Activated B cell treated with CpG ODN at 0.5 μM for 24 hours (primary cell): ENCODE results near the gene PRSS23. TPM values are rescaled to one million over a fixed set of nuclear protein-coding genes. Genes with fewer than 3 reads are reported as not detected.

ENCODE experiments used
- ATAC-seq: fragments of 200-7000 bp; cut with Tn5 transposase; one replicate; pipeline ENCODE4 v1.10.0; 2021; ENCODE audit warnings: low read depth, mild to moderate bottlenecking, moderate library complexity
- CTCF ChIA-PET: fragments of 350-600 bp; sonication (Branson Sonifier 250); formaldehyde crosslinking; loops from one replicate; lab custom pipeline; 2021; ENCODE audit warnings: antibody characterized with exemption; lab: Charles Lee
- POLR2A ChIA-PET: fragments of 350-600 bp; sonication (Branson Sonifier 250); formaldehyde crosslinking; loops from one replicate; lab custom pipeline; 2021; ENCODE audit warnings: antibody characterized with exemption; lab: Charles Lee
- DNase-seq: peaks from one replicate; pipeline ENCODE4 v3.0.0; 2022
- H3K27ac Mint-ChIP-seq: one replicate; pipeline ENCODE4 v1.8.0; 2020; ENCODE audit warnings: mixed read lengths
- H3K27me3 Mint-ChIP-seq: one replicate; pipeline ENCODE4 v1.8.0; 2021; ENCODE audit warnings: mixed read lengths
- H3K36me3 Mint-ChIP-seq: one replicate; pipeline ENCODE4 v1.8.0; 2021; ENCODE audit warnings: low read depth, mixed read lengths
- H3K4me1 Mint-ChIP-seq: one replicate; pipeline ENCODE4 v1.8.0; 2021; ENCODE audit warnings: mixed read lengths
- H3K4me3 Mint-ChIP-seq: one replicate; pipeline ENCODE4 v1.8.0; 2020; ENCODE audit warnings: mild to moderate bottlenecking, mixed read lengths
- H3K9me3 Mint-ChIP-seq: one replicate; pipeline ENCODE4 v1.8.0; 2020; ENCODE audit warnings: mixed read lengths
- intact Hi-C: fragments of 100-400 bp; cut with micrococcal nuclease; formaldehyde crosslinking; loops from one replicate; pipeline ENCODE4 v1.15.1; 2024
- total RNA-seq: library from RNA; stranded (reverse); gene quantifications from 2 replicates; pipeline ENCODE4 v1.2.3, GENCODE V29; 2022
- TF ChIP-seq, protein P1 (sequence below): fragments of 200-600 bp; IDR thresholded peaks from one replicate; pipeline ENCODE4 v1.8.0; 2022; ENCODE audit warnings: antibody characterized with exemption, mild to moderate bottlenecking

Gene PRSS23
- total RNA-seq, 1 donor from 2014 or later: not detected

DNA sequence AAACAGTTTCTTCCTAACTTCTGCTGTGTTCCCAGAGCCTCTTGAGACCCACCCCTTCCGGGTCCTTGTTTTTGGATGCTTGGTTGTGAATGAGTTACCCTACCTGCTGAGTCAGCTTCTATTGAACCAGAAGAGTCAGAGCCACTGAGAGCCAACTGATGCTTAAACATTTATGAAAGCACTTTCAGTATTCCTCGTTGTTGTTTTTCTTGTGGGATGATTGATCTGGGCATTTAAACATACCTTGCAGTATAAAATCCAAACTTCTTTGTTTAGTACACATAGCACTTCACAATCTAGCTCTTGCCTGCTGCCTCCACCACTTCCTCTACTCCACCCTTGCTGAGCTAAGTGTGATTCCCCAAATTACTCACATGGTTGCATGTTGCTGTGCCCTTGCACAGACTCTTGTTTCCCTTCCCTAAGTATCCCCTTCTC is 5.5 kb downstream of the PRSS23 start:
- Mint-ChIP-seq H3K27me3 (peaks cover 19% of the 10 kb centered on the region), H3K4me3 (no peak overlapping the region), H3K4me1 (peaks cover 2% of the 10 kb centered on the region), H3K9me3 (no peaks in the 10 kb centered on the region), H3K36me3 (no peaks in the 10 kb centered on the region), H3K27ac (no peak overlapping the region)
- POLR2A ChIA-PET: no interaction called here
- intact Hi-C loops: no loop called here
- TF ChIP-seq, protein P1, sequence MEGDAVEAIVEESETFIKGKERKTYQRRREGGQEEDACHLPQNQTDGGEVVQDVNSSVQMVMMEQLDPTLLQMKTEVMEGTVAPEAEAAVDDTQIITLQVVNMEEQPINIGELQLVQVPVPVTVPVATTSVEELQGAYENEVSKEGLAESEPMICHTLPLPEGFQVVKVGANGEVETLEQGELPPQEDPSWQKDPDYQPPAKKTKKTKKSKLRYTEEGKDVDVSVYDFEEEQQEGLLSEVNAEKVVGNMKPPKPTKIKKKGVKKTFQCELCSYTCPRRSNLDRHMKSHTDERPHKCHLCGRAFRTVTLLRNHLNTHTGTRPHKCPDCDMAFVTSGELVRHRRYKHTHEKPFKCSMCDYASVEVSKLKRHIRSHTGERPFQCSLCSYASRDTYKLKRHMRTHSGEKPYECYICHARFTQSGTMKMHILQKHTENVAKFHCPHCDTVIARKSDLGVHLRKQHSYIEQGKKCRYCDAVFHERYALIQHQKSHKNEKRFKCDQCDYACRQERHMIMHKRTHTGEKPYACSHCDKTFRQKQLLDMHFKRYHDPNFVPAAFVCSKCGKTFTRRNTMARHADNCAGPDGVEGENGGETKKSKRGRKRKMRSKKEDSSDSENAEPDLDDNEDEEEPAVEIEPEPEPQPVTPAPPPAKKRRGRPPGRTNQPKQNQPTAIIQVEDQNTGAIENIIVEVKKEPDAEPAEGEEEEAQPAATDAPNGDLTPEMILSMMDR: no peak
- no peak for ATAC-seq
- DNase-seq: no peak
- CTCF ChIA-PET: no interaction called here

DNA sequence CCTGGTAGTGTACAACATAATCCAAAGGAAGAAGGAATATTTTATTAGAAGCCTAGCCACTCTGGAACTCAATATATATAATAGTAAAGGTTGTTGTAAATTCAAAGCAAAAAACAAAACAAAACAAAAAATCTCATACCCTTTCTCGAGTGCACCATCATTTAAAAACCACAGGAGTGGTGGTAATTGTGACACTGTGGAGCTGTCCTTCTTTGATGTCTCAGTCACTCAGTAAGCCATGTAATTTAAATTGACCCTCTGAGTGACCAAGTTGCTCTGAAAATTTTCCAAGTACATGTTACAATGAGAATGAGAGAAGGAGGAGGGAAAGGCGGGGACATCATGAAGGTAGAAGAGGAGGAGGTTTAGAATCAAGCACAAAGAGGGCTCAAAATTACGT is 6.6 kb downstream of the PRSS23 start:
- DNase-seq (no peak), ATAC-seq (no peak)
- Mint-ChIP-seq H3K27me3 (peaks cover 14% of the 10 kb centered on the region), H3K27ac (no peak overlapping the region), H3K4me1 (no peaks in the 10 kb centered on the region), H3K36me3 (no peaks in the 10 kb centered on the region), H3K4me3 (no peak overlapping the region), H3K9me3 (no peaks in the 10 kb centered on the region)
- ChIA-PET CTCF (no interaction called here), POLR2A (no interaction called here)
- intact Hi-C loops: no loop called here
- TF ChIP-seq, protein P1: no peak

DNA sequence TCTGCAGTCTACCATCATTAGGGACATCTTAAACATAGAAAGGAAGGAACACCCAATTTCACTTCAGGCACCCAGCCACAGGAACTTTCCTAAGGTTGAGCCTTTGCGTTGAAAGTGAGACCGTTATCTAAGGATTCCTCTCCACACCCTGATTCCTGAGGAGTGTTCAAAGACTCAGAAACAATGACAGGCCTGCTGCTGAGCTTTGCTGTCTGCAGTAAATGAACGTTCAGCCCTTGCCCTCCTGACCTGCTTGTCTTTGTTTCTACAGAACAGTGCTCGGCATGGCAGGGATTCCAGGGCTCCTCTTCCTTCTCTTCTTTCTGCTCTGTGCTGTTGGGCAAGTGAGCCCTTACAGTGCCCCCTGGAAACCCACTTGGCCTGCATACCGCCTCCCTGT is 7.0 kb downstream of the PRSS23 start:
- peaks cover 10% of the 10 kb centered on the region for H3K27me3 Mint-ChIP-seq
- no peak overlapping the region for H3K4me3 Mint-ChIP-seq
- ChIA-PET CTCF (no interaction called here), POLR2A (no interaction called here)
- H3K9me3 Mint-ChIP-seq: no peaks in the 10 kb centered on the region
- H3K4me1 Mint-ChIP-seq: no peaks in the 10 kb centered on the region
- no peak overlapping the region for H3K27ac Mint-ChIP-seq
- no peak for ATAC-seq
- no peaks in the 10 kb centered on the region for H3K36me3 Mint-ChIP-seq
- DNase-seq: no peak
- intact Hi-C loops: no loop called here
- TF ChIP-seq, protein P1: no peak

DNA sequence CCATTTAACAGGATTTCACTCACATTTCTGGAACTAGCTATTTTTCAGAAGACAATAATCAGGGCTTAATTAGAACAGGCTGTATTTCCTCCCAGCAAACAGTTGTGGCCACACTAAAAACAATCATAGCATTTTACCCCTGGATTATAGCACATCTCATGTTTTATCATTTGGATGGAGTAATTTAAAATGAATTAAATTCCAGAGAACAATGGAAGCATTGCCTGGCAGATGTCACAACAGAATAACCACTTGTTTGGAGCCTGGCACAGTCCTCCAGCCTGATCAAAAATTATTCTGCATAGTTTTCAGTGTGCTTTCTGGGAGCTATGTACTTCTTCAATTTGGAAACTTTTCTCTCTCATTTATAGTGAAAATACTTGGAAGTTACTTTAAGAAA is 9.2 kb downstream of the PRSS23 start:
- intact Hi-C loops: no loop called here
- no peaks in the 10 kb centered on the region for H3K4me1 Mint-ChIP-seq
- ChIA-PET POLR2A (no interaction called here), CTCF (no interaction called here)
- H3K36me3 Mint-ChIP-seq: no peaks in the 10 kb centered on the region
- TF ChIP-seq, protein P1: no peak
- no peak overlapping the region for H3K27ac Mint-ChIP-seq
- no peak for DNase-seq
- H3K9me3 Mint-ChIP-seq: no peaks in the 10 kb centered on the region
- no peak overlapping the region for H3K4me3 Mint-ChIP-seq
- no peak for ATAC-seq
- H3K27me3 Mint-ChIP-seq: peaks cover 7% of the 10 kb centered on the region

DNA sequence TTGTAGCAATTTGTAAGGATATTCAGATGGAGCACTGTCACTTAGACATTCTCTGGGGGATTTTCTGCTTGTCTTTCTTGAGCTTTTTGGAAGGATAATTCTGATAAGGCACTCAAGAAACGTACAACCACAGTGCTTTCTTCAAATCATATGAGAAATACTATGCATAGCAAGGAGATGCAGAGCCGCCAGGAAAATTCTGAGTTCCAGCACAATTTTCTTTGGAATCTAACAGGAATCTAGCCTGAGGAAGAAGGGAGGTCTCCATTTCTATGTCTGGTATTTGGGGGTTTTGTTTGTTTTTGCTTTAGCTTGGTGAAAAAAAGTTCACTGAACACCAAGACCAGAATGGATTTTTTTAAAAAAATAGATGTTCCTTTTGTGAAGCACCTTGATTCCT is 9.9 kb downstream of the PRSS23 start:
- DNase-seq (no peak), ATAC-seq (no peak)
- POLR2A ChIA-PET: no interaction called here
- Mint-ChIP-seq H3K36me3 (no peaks in the 10 kb centered on the region), H3K27ac (no peak overlapping the region), H3K27me3 (peaks cover 3% of the 10 kb centered on the region), H3K4me3 (no peak overlapping the region), H3K4me1 (no peaks in the 10 kb centered on the region), H3K9me3 (no peaks in the 10 kb centered on the region)
- intact Hi-C loops: loop anchor here (10.0 kb wide), 1 partner anchor 1115 kb away; no protein-coding TSS in a partner anchor
- TF ChIP-seq, protein P1: no peak
- CTCF ChIA-PET: no interaction called here
